Activated T-helper 17 cell treated with anti-CD3 and anti-CD28 coated beads, Interleukin-2, amount 50 U/mL, for 72 hours (primary cell): ENCODE results near the gene PNMA6F. TPM values are rescaled to one million over a fixed set of nuclear protein-coding genes. Genes with fewer than 3 reads are reported as not detected.
"Not testable (repeated sequence)": the region's sequence is repeated elsewhere in the genome, so short reads cannot be mapped to it uniquely, and the experiment has no call there.

Experiments used
- ATAC-seq: fragments of 150-1000 bp; cut with Tn5 transposase; replicated peaks from 2 replicates; pipeline ENCODE4 v1.10.0; 2021; ENCODE audit warnings: mild to moderate bottlenecking, moderate library complexity
- H3K27ac Mint-ChIP-seq: one replicate; pipeline ENCODE4 v1.8.0; 2022; ENCODE audit warnings: mixed read lengths
- H3K27me3 Mint-ChIP-seq: one replicate; pipeline ENCODE4 v1.8.0; 2022; ENCODE audit warnings: mixed read lengths
- H3K36me3 Mint-ChIP-seq: one replicate; pipeline ENCODE4 v1.8.0; 2022; ENCODE audit warnings: low read depth, mild to moderate bottlenecking, mixed read lengths
- H3K4me1 Mint-ChIP-seq: one replicate; pipeline ENCODE4 v1.8.0; 2022; ENCODE audit warnings: mixed read lengths
- H3K4me3 Mint-ChIP-seq: one replicate; pipeline ENCODE4 v1.8.0; 2022; ENCODE audit warnings: mild to moderate bottlenecking, mixed read lengths
- H3K9me3 Mint-ChIP-seq: one replicate; pipeline ENCODE4 v1.8.0; 2022; ENCODE audit warnings: mixed read lengths
- total RNA-seq, 2 donors: library from RNA; stranded (reverse); gene quantifications; one replicate each; pipeline ENCODE4 v1.2.3, GENCODE V29; 2022

The PNMA6F gene
- total RNA-seq, 2 donors from 2014 or later, result not detected

DNA sequence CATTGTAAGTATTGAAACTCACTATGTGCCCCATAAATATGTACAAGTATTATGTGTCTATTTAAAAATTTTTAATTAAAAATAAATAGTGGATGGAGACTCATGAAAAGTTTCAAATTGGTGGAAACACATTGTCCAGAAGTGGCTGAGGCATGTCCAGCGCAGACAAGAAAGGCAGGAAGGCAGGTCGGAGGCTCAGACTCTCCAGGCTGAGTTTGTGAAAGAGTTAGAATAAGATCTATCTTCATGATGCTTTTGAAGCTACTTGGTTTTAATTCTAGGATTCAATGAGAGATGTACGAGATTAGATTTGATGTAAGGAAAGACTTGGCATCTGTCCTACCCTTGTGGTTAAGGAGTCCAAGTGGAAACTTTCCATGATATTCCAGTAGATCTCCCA, 19.8 kb downstream of the PNMA6F start:
- H3K27me3 Mint-ChIP-seq, result peaks cover 11% of the 10 kb centered on the region
- H3K9me3 Mint-ChIP-seq, result no peaks in the 10 kb centered on the region
- H3K36me3 Mint-ChIP-seq, result no peaks in the 10 kb centered on the region
- no peak overlapping the region for H3K4me3 Mint-ChIP-seq
- H3K27ac Mint-ChIP-seq, result no peak overlapping the region
- no peaks in the 10 kb centered on the region for H3K4me1 Mint-ChIP-seq
- ATAC-seq, result no peak

DNA sequence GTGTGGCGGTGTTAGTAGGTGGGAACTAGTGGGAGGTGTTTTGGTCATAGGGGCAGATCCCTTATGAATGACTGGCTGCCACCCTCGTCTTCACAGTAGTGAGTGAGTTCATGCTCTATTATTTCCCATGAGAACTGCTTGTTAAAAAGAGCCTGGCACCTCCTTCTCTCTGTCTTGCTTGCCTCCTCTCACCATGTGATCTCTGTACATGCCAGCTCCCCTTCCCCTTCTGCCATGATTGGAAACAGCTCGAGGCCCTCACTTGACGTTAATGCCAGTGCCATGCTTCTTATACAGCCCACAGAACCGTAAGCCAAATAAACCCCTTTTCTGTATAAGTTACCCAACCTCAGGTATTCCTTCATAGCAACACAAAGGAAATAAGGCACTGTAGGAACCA, 21.7 kb downstream of the PNMA6F start:
- H3K27me3 Mint-ChIP-seq, result peaks cover 14% of the 10 kb centered on the region
- no peaks in the 10 kb centered on the region for H3K9me3 Mint-ChIP-seq
- no peak overlapping the region for H3K27ac Mint-ChIP-seq
- H3K4me1 Mint-ChIP-seq, result no peaks in the 10 kb centered on the region
- no peaks in the 10 kb centered on the region for H3K36me3 Mint-ChIP-seq
- no peak for ATAC-seq
- no peak overlapping the region for H3K4me3 Mint-ChIP-seq

DNA sequence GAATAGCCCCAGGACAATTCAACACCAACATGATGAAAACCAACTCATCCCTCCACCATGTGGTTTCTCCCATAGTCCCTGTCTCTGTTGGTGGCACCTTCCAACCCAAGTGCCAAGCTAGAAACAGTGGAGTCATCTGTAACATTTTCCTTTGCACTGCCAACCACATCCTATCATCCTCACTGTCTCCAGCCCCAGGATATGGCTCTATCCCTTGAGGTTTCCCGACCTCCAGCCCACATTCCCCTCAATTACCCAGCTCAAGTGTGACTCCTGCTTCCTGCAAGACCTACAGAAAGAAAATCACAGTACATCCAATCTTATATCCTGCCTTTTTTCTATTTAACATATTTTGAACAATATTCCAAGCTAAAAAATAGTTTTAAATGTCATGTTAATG, 24.2 kb downstream of the PNMA6F start:
- H3K9me3 Mint-ChIP-seq, result no peaks in the 10 kb centered on the region
- H3K4me1 Mint-ChIP-seq, result peaks cover 6% of the 10 kb centered on the region
- no peak overlapping the region for H3K4me3 Mint-ChIP-seq
- ATAC-seq, result no peak
- peaks cover 3% of the 10 kb centered on the region for H3K27me3 Mint-ChIP-seq
- H3K36me3 Mint-ChIP-seq, result no peaks in the 10 kb centered on the region
- no peak overlapping the region for H3K27ac Mint-ChIP-seq

DNA sequence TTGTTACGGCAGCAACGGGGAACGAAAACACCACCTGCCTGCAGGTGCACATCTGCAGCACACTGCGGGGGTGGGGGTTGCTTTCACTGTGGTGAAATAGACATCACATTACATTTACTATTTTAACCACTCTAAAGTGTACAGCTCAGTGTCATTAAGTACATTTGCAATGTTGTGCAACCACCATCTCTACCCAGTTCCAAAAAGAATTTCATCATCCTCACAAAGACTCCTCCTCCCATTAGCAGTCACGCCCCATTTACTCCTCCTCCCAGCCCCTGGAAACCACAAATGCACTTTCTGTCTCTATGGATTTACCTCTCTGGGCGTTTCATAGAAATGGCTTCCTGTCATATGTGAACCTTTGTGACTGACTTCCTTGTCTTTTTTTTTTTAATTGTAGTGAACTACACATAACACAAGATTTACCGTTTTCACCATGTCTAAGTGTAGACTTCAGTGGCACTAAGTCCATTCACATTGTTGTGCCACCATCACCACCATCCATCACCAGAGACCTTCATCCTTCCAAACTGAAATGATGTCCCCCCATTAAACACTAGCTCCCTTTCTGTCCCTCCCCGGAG, 28.0 kb downstream of the PNMA6F start:
- not testable (repeated sequence) for H3K27me3 Mint-ChIP-seq, H3K4me1 Mint-ChIP-seq, H3K36me3 Mint-ChIP-seq, H3K9me3 Mint-ChIP-seq, H3K27ac Mint-ChIP-seq, ATAC-seq
- H3K4me3 Mint-ChIP-seq, result peak overlapping the region; percentile 2

DNA sequence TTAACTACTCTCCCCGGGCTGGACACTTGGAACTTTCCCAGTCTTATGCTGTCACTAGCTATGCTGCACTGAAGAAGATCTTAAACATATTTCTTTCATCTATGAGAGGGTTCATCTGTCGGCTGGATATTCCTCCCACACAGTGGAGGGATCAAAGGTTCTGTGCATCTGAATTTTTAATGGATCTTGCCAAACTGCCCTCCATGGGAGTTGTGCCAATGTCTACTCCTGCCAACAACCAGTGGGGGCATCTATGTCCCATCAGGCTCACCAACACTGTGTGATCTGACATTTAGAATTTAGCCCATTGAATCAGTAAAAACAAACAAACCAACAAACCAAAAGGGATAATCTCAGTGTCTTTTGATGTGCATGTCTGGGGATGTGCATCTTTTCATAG, 32.8 kb downstream of the PNMA6F start:
- not testable (repeated sequence) for H3K9me3 Mint-ChIP-seq, ATAC-seq, H3K4me1 Mint-ChIP-seq, H3K4me3 Mint-ChIP-seq, H3K27me3 Mint-ChIP-seq, H3K27ac Mint-ChIP-seq, H3K36me3 Mint-ChIP-seq

DNA sequence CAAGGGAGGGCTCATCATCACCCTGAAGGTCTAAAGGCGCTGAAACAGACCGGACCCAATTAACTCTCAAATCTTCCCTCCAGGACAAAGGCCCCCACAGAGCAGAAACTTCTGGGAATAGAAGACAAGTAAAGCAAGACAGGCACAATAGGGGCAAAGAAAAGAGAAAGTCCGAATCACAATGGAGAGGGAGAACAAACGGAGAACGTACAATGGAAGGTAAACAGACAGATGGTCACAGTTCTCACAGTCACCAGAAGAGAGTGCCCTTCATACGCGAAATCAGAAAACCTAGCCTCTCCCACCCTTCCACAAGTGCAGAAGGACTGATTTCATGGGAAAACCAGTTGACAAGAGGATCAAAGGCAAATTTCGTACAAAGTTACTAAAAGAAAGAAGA, 35.9 kb downstream of the PNMA6F start:
- not testable (repeated sequence) for H3K9me3 Mint-ChIP-seq, H3K36me3 Mint-ChIP-seq, ATAC-seq, H3K4me1 Mint-ChIP-seq, H3K27me3 Mint-ChIP-seq, H3K4me3 Mint-ChIP-seq, H3K27ac Mint-ChIP-seq

DNA sequence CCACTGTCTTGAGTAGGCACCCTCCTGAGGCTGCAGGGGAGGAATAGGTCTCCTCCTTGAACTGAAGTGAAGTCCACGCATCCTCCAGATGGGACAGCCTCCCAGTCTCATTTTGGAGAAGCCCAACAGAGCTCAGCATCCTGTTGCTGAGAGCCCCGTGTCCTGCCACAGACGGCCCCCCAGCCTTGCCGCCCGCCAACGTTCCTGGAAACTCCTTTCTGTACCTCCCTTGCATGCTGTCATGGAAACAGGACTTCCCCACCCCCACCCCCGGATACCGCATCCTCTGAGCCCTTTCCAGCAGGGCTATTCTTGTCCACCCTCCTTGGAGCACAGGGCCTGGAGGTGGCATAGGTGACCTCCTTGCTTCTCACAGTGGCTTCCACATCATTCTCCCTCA, 37.6 kb downstream of the PNMA6F start:
- not testable (repeated sequence) for H3K9me3 Mint-ChIP-seq, H3K4me3 Mint-ChIP-seq, H3K27me3 Mint-ChIP-seq, H3K27ac Mint-ChIP-seq, ATAC-seq, H3K36me3 Mint-ChIP-seq, H3K4me1 Mint-ChIP-seq

DNA sequence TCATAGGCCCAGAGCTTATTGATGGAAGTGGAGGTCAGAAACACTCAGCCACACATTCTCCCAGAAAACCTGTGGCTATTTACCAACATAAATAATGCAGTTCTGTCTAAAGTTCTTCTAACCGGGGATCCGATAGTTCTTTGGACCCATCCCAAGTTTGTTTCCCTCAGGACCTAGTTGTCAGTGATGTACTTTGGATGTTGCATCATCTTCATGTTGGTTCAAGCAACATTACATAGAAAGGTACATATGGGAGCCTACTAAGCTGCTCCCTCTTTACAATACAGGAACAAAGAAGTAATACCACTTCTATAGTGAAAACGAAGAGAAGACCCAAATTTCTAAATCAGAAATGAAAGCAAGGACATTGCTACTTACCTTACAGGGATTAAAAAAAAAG, 39.8 kb downstream of the PNMA6F start:
- ATAC-seq, H3K4me3 Mint-ChIP-seq, H3K9me3 Mint-ChIP-seq, H3K4me1 Mint-ChIP-seq, H3K36me3 Mint-ChIP-seq, H3K27ac Mint-ChIP-seq, H3K27me3 Mint-ChIP-seq: not testable (repeated sequence)

DNA sequence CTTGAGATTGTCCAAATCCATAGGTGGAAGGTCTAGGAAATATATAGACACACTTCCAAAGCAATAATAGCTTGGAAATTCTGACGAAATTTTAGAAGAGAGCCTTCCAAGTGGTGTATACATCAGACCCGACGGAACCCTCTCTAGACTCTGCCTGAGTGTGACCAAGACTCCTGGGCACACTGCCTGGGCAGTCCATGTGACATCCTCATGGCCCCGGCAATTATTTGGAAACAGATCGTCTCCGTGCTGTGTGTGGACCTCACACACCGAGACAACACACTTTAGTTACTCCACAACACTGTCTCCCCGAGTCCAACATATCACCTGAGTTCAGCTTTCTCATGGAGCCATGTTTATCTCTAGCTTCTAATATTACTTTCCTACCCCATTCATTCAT, 42.3 kb downstream of the PNMA6F start:
- not testable (repeated sequence) for H3K4me1 Mint-ChIP-seq, H3K27me3 Mint-ChIP-seq, ATAC-seq, H3K9me3 Mint-ChIP-seq, H3K27ac Mint-ChIP-seq, H3K4me3 Mint-ChIP-seq, H3K36me3 Mint-ChIP-seq

DNA sequence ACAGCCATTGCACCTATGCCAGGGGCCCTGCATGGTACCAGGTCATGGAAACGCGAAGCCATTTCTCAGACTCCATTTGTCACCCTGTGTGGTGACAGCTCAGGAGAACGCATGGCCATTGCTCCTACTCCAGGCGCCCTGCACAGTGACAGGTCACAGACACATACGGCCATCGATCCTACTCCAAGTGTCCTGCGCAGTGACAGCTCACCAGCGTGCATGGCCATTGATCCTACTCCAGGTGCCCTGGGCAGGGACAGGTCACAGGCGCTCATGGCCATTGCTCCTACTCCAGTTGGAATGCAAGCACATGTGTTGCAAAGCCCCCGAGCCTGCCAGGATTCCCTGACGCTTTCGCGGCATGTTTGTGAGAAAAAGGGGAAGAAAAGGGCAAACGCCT, 45.5 kb downstream of the PNMA6F start:
- H3K27me3 Mint-ChIP-seq, H3K4me1 Mint-ChIP-seq, ATAC-seq, H3K27ac Mint-ChIP-seq, H3K9me3 Mint-ChIP-seq, H3K36me3 Mint-ChIP-seq, H3K4me3 Mint-ChIP-seq: not testable (repeated sequence)

DNA sequence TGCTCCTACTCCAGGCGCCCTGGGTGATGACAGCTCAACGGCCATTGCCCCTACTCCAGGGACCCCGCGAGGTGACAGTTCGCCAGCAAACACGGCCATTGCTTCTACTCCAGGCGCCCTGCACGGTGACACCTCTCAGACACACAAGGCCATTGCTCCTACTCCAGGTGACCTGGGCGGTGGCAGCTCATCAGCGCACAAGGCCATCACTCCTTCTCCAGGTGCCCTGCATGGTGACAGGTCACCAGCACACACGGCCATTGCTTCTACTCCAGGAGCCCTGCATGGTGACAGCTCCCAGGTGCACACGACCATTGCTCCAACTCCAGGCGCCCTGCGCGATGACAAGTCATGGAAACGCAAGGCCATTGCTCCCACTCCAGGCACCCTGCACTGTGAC, 46.1 kb downstream of the PNMA6F start:
- H3K27me3 Mint-ChIP-seq, H3K36me3 Mint-ChIP-seq, H3K4me3 Mint-ChIP-seq, H3K9me3 Mint-ChIP-seq, ATAC-seq, H3K4me1 Mint-ChIP-seq, H3K27ac Mint-ChIP-seq: not testable (repeated sequence)

DNA sequence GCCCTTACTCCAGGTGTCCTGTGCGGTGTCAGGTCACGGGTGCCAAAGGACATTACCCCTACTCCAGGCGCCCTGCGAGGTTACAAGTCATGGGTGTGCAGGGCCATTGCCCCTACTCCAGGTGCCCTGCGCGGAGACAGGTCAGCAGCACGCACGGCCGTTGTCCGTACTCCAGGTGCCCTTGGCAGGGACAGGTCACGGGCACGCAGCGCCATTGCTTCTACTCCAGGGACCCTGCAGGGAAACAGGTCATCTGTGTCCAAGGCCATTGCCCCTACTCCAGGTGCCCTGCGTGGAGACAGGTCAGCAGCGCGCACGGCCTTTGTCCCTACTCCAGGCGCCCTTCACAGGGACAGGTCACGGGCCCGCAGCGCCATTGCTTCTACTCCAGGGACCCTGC, 49.0 kb downstream of the PNMA6F start:
- not testable (repeated sequence) for H3K9me3 Mint-ChIP-seq, H3K36me3 Mint-ChIP-seq, ATAC-seq, H3K27me3 Mint-ChIP-seq, H3K27ac Mint-ChIP-seq, H3K4me3 Mint-ChIP-seq, H3K4me1 Mint-ChIP-seq

DNA sequence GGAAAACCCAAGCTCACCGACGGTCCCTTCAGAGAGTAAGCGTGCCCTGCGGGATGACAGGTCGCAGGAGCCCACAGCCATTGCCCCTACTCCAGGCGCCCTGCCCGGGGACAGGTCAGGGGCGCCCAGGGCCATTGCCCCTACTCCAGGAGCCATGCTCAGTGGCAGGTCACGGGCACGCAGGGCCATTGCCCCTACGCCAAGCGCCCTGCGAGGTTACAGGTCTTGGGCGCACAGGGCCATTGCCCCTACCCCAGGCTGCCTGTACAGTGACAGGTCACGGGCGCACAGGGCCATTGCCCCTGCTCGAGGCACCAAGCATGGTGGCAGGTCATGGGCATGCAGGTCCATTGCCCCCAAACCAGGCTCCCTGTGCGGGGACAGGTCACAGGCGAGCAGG, 49.5 kb downstream of the PNMA6F start:
- not testable (repeated sequence) for ATAC-seq, H3K27me3 Mint-ChIP-seq, H3K4me1 Mint-ChIP-seq, H3K4me3 Mint-ChIP-seq, H3K9me3 Mint-ChIP-seq, H3K27ac Mint-ChIP-seq, H3K36me3 Mint-ChIP-seq

Other genes with a start within 250 kb of the PNMA6F start
- under 1 TPM; 0.28 to 0.37 TPM for gene PNMA6A, start 249.3 kb downstream of the PNMA6F start, total RNA-seq
- not detected for gene MAGEA1, start 142.5 kb downstream of the PNMA6F start, total RNA-seq
- gene ZNF275, start 12.4 kb upstream of the PNMA6F start, total RNA-seq, result 10 to 100 TPM; 16.6 to 20.8 TPM
- not detected for gene PNMA6E, start 79.6 kb upstream of the PNMA6F start, total RNA-seq
- gene ZFP92, start 89.7 kb upstream of the PNMA6F start, total RNA-seq, result 1 to 10 TPM; 2.0 to 2.8 TPM
- 1 to 10 TPM; 2.5 TPM for gene TREX2, start 124.3 kb upstream of the PNMA6F start, total RNA-seq
- 10 to 100 TPM; 21.2 to 67.4 TPM for gene HAUS7, start 148.8 kb upstream of the PNMA6F start, total RNA-seq
- not detected for gene BGN, start 173.2 kb upstream of the PNMA6F start, total RNA-seq
- gene ATP2B3, start 195.9 kb upstream of the PNMA6F start, total RNA-seq, result not detected